Panc1 (cell line): ENCODE results near the gene MRPL50.

Source experiments
- CTCF ChIP-seq: fragments of 450-650 bp; IDR thresholded peaks from 2 replicates; pipeline ENCODE4 v1.5.1; 2017; ENCODE audit warnings: mild to moderate bottlenecking
- POLR2AphosphoS5 ChIP-seq: IDR thresholded peaks from 2 replicates; pipeline ENCODE4 v1.6.1; 2012; ENCODE audit warnings: mild to moderate bottlenecking, low read depth, low read length, moderate library complexity
- TCF7L2 ChIP-seq: IDR thresholded peaks from 2 replicates; pipeline ENCODE4 v1.6.1; 2011; ENCODE audit warnings: mild to moderate bottlenecking, low read depth, low read length, inconsistent platforms

GRCh38 chr9:101367323-101367722 lies 31.1 kb downstream of the MRPL50 start:
- TF ChIP-seq CTCF (no peak), TCF7L2 (no peak), POLR2AphosphoS5 (no peak)
